Adipose tissue (tissue), 3 donors: Measurements from ENCODE around the gene GTPBP6. TPM values are rescaled to one million over a fixed set of nuclear protein-coding genes. Genes with fewer than 3 reads are reported as not detected.
"Not testable (repeated sequence)": the region's sequence is repeated elsewhere in the genome, so short reads cannot be mapped to it uniquely, and the experiment has no call there.

Experiments used
- H3K27ac ChIP-seq: one replicate; pipeline ENCODE4 v1.5.1; 2013; ENCODE audit warnings: low read depth, low read length
- WGBS, 3 donors: extraction: QIAGEN DNeasy Blood & Tissue Kit; methylation state at CpG; one replicate each; pipeline ENCODE4 v1.1.7; 2013; 5-methylcytosine and 5-hydroxymethylcytosine counted together
- polyA plus RNA-seq, 3 donors: library from polyadenylated mRNA; stranded (reverse); fragments of 200-250 nt; gene quantifications; one replicate each; pipeline ENCODE4 v1.2.3, GENCODE V29; 2013
- donor health status: healthy with polysubstance abuse.
- donor health status: Bipolar disorder and iron deficiency.
- donor health status: healthy.

The GTPBP6 gene
- polyA plus RNA-seq, 3 donors = 50.1 to 73.9 (median 53.2) TPM

- 73 to 80% (median 75%) methylated on average over 12 of the region's 12 CpGs for WGBS, 3 donors
- H3K27ac ChIP-seq = no peak overlapping the region
Observed at GRCh38 chrX:261919-262352, 56.7 kb downstream of the GTPBP6 start.

DNA sequence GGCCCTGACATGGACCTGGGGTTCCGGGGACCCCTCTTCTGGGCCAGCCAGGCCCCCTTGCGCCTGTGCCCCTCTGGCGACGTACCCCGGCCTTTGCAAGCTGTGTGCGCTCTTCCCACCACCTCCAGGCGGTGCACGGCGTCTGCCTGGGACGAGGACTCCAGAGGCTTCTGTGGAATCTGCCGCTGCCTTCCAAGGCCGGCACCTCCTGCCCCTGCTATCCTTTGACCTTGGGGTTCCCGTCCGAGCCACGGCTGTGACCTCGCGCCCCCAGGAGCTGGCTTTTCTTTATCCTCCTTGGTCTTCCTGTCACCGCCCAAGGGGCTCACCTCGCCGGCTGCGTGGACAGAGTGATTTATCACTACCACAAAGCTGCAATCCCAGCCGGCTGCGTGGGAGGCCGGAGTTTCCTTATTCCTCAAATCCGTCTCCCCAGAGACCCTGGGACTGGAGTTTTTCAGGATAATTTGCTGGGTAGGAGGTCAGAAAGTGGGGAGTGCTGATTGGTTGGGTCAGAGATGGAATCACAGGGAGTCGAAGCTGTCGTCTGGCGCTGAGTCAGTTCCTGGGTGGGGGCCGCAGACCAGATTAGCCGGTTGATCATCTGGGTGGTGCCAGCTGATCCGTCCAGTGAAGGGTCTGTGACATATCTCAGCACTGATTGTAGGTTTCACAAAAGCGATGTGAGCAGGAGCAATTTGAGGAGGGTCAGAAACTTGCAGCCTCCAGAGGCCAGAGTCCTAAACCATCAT is 57.3 kb downstream of the GTPBP6 start:
- WGBS, 3 donors = 36 to 58% (median 42%) methylated on average over 32 of the region's 32 CpGs
- H3K27ac ChIP-seq = no peak overlapping the region

- H3K27ac ChIP-seq = no peak overlapping the region
- 58 to 83% (median 70%) methylated on average over 21 of the region's 21 CpGs for WGBS, 3 donors
Observed at GRCh38 chrX:259692-260355, 58.8 kb downstream of the GTPBP6 start.

GRCh38 chrX:258291-259040 is 60.1 kb downstream of the GTPBP6 start:
- no peak overlapping the region for H3K27ac ChIP-seq
- WGBS, 3 donors = 78 to 90% (median 87%) methylated on average over 8 of the region's 8 CpGs

DNA sequence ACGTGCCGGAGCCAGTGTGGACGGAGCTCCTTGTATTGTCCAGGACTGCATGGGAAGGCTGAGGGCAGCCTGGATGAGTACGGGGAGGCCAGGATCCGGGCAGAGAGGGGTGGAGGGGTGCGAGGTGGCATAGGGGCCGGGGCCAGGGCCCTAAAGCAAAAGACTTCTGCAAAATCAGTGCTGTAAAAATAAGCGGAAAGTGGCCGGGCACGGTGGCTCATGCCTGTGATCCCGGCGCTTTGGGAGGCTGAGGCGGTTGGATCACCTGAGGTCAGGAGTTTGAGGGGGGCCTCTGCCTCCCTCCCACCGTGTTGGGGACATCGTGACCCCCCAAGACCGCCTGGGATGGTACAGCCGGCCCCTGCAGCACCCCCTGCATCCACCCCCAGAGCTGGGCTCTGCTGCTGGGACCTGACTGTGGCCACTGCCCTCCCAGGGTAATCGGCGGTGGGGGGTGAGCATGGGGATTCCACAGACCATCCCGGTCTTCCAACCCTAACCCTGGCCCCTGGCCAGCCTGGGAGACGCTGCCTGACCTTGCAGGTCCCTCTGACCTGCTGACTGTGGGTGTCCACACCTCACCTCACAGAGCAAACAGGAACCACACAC is 60.8 kb downstream of the GTPBP6 start:
- H3K27ac ChIP-seq = no peak overlapping the region
- WGBS, 3 donors = 74 to 81% (median 76%) methylated on average over 21 of the region's 21 CpGs

DNA sequence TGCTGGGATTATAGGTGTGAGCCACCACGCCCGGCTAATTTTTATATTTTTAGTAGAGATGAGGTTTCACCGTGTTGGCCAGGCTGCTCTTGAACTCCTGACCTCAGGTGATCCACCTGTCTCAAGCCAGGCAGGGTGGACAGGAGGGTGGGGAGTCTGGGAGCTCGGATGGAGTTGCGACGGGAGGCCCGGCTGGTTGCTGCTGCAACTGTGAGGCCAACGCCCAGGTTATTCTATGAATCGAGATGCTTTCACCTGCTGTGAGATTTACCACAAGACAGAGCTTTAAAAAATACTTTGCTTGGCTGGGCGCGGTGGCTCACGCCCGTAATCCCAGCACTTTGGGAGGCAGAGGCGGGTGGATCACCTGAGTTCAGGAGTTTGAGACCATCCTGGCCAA is 61.5 kb downstream of the GTPBP6 start:
- H3K27ac ChIP-seq = not testable (repeated sequence)
- 91 to 92% (median 92%) methylated on average over 14 of the region's 14 CpGs for WGBS, 3 donors

DNA sequence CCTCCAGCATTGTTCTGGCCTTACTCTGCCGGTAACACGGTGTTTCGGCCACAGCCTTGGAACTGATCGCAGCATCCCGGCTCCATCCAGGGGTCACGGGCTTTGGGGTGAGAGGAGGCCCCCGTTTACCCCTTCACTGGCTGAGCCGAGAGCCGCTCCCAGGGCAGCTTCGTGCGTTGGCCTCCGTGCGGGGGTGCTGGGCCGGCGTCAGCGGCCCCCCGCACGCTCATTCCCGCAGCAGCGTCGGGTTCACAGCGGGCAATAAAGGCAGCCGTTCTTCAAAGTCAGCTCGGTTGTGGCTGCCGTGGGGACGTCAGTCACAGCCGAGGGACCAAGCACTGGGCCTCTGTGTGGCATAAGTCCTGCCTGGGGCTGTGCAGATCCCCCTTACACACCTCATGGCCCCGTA is 62.7 kb downstream of the GTPBP6 start:
- no peak overlapping the region for H3K27ac ChIP-seq
- WGBS, 3 donors = 73 to 88% (median 87%) methylated on average over 28 of the region's 28 CpGs

Other genes starting within 250 kb of the GTPBP6 start
- gene PLCXD1, start 37.4 kb downstream of the GTPBP6 start, polyA plus RNA-seq = 10 to 100 TPM; 13.2 to 79.4 (median 22.8) TPM
- 10 to 100 TPM in 1 of 3 donors, 1 to 10 TPM in 2; 6.6 to 13.2 (median 7.1) TPM for gene PPP2R3B, start 68.1 kb upstream of the GTPBP6 start, polyA plus RNA-seq